ENCODE data around the gene CAMTA1. TPM values are rescaled to one million over a fixed set of nuclear protein-coding genes. Genes with fewer than 3 reads are reported as not detected.
A peak's percentile ranks its signal among the peaks of the same experiment; 100 is the strongest.

Gene CAMTA1
- polyA plus RNA-seq, 1 donor from 2014 or later = 162 TPM

DNA sequence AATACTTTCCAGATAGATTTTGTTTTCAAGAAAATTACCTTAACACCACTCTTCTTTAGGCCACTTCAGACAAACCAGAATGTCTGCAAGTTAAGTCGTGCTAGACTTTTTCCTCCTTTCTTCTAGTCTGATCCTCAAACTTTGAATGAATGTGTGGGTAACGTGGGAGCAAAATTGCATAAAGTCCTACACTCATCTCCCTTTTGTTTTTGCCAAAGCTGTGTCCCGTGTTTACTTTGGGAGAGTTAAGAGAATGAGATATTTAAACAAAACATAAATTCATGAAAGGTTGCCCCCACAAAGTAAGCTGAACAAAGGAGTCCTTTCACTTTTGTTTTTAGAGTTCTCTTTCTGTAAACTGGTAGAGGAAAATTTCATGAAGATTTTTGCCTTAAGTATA lies 969.0 kb downstream of the CAMTA1 start:
- Histone ChIP-seq H3K27me3 (ENCODE audit: insufficient read depth, low read depth, low read length) (no peaks in the 10 kb centered on the region), H3K27ac (ENCODE audit: low read length) (no peak overlapping the region), H3K79me2 (replicated peaks; ENCODE audit: insufficient read depth, low read length) (no peaks in the 10 kb centered on the region), H3K4me2 (ENCODE audit: low read length) (no peak overlapping the region), H3K9me3 (ENCODE audit: low read length) (no peaks in the 10 kb centered on the region), H3K4me3 (ENCODE audit: low read length) (no peak overlapping the region), H2AFZ (ENCODE audit: low read depth, low read length) (no peak overlapping the region), H3K9ac (ENCODE audit: low read length) (no peak overlapping the region), H3K9me2 (ENCODE audit: insufficient read depth, low read length) (no peaks in the 10 kb centered on the region), H3F3A (ENCODE audit: insufficient read depth, low read length, poor library complexity, severe bottlenecking) (no peaks in the 10 kb centered on the region), H3K36me3 (ENCODE audit: insufficient read depth, low read length) (peaks cover 8% of the 10 kb centered on the region), H4K20me1 (ENCODE audit: insufficient read depth) (no peaks in the 10 kb centered on the region)
- TF ChIP-seq TAF1 (IDR thresholded peaks at IDR 0.05; ENCODE audit: low read depth) (no peak), RAD21 (conservative IDR thresholded peaks at IDR 0.05) (no peak), EP300 (conservative IDR thresholded peaks at IDR 0.05; ENCODE audit: poor library complexity, severe bottlenecking) (no peak), SMC3 (conservative IDR thresholded peaks at IDR 0.05; ENCODE audit: poor library complexity) (no peak)
- TF ChIP-seq, protein P1, sequence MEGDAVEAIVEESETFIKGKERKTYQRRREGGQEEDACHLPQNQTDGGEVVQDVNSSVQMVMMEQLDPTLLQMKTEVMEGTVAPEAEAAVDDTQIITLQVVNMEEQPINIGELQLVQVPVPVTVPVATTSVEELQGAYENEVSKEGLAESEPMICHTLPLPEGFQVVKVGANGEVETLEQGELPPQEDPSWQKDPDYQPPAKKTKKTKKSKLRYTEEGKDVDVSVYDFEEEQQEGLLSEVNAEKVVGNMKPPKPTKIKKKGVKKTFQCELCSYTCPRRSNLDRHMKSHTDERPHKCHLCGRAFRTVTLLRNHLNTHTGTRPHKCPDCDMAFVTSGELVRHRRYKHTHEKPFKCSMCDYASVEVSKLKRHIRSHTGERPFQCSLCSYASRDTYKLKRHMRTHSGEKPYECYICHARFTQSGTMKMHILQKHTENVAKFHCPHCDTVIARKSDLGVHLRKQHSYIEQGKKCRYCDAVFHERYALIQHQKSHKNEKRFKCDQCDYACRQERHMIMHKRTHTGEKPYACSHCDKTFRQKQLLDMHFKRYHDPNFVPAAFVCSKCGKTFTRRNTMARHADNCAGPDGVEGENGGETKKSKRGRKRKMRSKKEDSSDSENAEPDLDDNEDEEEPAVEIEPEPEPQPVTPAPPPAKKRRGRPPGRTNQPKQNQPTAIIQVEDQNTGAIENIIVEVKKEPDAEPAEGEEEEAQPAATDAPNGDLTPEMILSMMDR (IDR thresholded peaks at IDR 0.05; ENCODE audit: poor library complexity, severe bottlenecking) = no peak
- TF ChIP-seq, protein P2, sequence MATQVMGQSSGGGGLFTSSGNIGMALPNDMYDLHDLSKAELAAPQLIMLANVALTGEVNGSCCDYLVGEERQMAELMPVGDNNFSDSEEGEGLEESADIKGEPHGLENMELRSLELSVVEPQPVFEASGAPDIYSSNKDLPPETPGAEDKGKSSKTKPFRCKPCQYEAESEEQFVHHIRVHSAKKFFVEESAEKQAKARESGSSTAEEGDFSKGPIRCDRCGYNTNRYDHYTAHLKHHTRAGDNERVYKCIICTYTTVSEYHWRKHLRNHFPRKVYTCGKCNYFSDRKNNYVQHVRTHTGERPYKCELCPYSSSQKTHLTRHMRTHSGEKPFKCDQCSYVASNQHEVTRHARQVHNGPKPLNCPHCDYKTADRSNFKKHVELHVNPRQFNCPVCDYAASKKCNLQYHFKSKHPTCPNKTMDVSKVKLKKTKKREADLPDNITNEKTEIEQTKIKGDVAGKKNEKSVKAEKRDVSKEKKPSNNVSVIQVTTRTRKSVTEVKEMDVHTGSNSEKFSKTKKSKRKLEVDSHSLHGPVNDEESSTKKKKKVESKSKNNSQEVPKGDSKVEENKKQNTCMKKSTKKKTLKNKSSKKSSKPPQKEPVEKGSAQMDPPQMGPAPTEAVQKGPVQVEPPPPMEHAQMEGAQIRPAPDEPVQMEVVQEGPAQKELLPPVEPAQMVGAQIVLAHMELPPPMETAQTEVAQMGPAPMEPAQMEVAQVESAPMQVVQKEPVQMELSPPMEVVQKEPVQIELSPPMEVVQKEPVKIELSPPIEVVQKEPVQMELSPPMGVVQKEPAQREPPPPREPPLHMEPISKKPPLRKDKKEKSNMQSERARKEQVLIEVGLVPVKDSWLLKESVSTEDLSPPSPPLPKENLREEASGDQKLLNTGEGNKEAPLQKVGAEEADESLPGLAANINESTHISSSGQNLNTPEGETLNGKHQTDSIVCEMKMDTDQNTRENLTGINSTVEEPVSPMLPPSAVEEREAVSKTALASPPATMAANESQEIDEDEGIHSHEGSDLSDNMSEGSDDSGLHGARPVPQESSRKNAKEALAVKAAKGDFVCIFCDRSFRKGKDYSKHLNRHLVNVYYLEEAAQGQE (IDR thresholded peaks at IDR 0.05; ENCODE audit: borderline replicate concordance) = no peak

DNA sequence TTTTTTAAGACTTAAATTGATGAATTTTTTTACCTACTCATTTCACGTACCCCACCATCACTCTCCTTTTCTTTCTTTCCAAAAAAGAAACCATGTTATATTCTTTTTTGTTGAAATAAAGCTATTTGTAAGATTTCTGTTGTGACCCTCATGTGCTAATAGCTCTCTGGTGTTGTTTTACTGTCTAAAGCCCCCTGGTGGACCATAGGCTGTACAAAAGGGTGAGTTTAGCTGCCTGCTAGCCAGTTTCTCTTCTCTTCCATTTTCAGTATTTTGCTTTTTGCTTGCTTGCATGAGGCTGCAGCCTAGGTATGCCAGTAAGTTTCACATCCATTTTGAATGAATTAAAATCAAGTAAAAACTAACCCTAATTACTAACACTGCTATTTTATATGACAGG lies 970.2 kb downstream of the CAMTA1 start:
- Histone ChIP-seq H3K4me2 (ENCODE audit: low read length) (no peak overlapping the region), H3K27ac (ENCODE audit: low read length) (no peak overlapping the region), H3K4me3 (ENCODE audit: low read length) (no peak overlapping the region), H3K27me3 (ENCODE audit: insufficient read depth, low read depth, low read length) (no peaks in the 10 kb centered on the region), H3K9me3 (ENCODE audit: low read length) (no peaks in the 10 kb centered on the region), H3K9me2 (ENCODE audit: insufficient read depth, low read length) (no peaks in the 10 kb centered on the region), H2AFZ (ENCODE audit: low read depth, low read length) (no peak overlapping the region), H3K9ac (ENCODE audit: low read length) (no peak overlapping the region), H3K36me3 (ENCODE audit: insufficient read depth, low read length) (peaks cover 11% of the 10 kb centered on the region), H3F3A (ENCODE audit: insufficient read depth, low read length, poor library complexity, severe bottlenecking) (no peaks in the 10 kb centered on the region), H3K79me2 (replicated peaks; ENCODE audit: insufficient read depth, low read length) (no peaks in the 10 kb centered on the region), H4K20me1 (ENCODE audit: insufficient read depth) (no peaks in the 10 kb centered on the region)
- TF ChIP-seq, protein P2 (IDR thresholded peaks at IDR 0.05; ENCODE audit: borderline replicate concordance) = no peak
- TF ChIP-seq POLR2AphosphoS5 (IDR thresholded peaks at IDR 0.05) (no peak), SMC3 (conservative IDR thresholded peaks at IDR 0.05; ENCODE audit: poor library complexity) (peak; percentile 20), EZH2 (IDR thresholded peaks at IDR 0.05; ENCODE audit: borderline replicate concordance, insufficient read depth, low read length, poor library complexity, severe bottlenecking) (no peak), RAD21 (conservative IDR thresholded peaks at IDR 0.05) (no peak), TAF1 (IDR thresholded peaks at IDR 0.05; ENCODE audit: low read depth) (no peak), MXI1 (conservative IDR thresholded peaks at IDR 0.05; ENCODE audit: poor library complexity, severe bottlenecking) (no peak), EP300 (conservative IDR thresholded peaks at IDR 0.05; ENCODE audit: poor library complexity, severe bottlenecking) (no peak)
- TF ChIP-seq, protein P1 (IDR thresholded peaks at IDR 0.05; ENCODE audit: poor library complexity, severe bottlenecking) = peak; percentile 33

All from neural cell (in vitro differentiated cells).